LoVo (cell line): ENCODE results near the gene ANKRD52.
"Not testable (repeated sequence)": the region's sequence is repeated elsewhere in the genome, so short reads cannot be mapped to it uniquely, and the experiment has no call there.

Experiments
- DNase-seq: peaks from one replicate; pipeline ENCODE4 v3.0.0-alpha.2; 2016; ENCODE audit warnings: low spot score

ANKRD52 gene

DNA sequence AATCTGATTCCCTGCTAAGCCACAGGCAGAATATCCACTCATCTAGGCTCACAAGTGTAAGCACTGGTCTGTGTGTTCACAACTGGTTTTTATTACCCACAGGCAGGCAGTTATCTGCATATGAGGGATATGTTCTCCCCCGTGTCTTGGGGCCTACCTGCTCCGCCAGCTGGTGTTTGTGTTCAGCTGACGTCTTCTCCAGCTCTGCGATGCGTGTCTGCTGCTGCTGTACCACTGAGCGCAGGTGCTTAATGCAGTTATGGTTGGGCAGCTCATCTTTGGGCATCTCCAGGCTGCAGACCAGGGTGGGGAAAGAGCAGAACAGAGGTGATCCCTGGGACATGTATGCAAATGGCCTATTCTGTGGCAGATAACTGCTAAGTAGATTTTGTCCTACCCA, 50.2 kb downstream of the ANKRD52 start:
- no peak for DNase-seq

DNA sequence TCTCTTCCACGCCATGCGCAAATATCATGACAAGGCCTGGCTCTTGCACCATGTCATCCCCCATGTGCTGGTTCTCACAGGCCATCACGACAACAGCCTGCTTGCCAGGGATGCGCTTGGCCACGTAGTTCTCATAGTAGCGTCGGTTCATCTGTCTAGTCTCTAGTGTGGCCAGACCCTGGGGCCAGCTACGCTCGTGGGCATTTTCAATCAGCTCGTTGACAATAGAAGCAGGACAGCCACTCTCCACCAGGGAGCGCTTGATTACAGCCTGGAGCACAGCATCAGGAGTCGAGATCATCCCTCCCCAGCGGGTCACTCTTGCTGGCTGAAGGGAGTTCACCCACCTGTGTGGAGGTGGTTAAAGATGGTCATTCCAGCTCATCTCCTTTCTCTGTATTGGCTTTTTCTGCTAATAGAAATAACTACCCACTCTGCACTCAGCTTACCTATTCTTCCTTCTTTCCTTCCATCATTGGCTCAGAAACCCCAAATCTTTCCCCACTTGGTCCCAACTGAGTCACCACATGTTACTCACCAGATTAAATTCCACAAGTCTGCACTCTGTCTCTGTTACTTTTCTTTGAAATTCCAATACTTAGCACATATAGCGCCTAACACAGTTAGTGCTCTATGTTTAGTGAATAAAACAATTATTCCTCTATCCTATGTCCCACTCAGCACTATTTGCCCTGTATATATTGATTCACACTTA, 51.6 kb downstream of the ANKRD52 start:
- DNase-seq: no peak

- DNase-seq: no peak
These were observed 52.7 kb downstream of the ANKRD52 start for GRCh38 chr12:56205445-56205844.

DNA sequence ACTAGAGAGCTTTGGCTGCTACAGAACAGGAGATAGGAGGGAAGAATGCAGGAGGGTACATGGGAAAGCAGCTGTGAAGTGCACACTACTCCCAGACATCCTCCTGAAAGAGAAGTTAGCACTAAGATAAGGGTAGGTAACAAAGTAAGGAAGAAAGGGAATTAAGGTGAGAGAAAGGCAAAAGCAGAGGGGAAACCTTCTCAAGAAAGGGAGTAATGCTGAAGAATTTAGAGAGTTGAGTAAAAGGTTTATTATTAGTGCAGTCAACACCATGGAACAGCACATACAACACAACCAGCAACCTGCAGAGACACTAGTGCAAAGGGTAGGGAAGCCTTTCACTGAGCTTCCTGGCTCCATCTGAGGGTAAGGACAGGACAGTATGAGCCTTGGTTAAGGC, 53.9 kb downstream of the ANKRD52 start:
- no peak for DNase-seq

DNA sequence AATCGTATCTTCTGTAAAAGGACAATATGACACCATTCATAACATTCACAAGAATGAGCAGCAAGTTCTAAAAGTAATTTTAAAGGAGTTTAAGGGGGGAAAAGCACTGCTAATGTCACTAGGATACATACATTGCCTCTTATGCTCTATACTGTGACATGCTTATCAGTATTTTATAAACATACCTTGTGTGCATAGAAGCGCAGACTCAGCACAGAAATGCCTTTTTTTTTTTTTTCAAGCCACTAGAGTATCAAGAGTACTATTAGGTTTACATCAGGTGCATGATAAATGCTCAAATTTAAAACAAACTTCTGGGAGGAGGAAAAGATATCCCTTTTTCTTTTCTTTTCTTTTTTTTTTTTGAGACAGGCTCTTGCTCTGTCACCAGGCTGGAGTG, 55.3 kb downstream of the ANKRD52 start:
- DNase-seq: no peak

DNA sequence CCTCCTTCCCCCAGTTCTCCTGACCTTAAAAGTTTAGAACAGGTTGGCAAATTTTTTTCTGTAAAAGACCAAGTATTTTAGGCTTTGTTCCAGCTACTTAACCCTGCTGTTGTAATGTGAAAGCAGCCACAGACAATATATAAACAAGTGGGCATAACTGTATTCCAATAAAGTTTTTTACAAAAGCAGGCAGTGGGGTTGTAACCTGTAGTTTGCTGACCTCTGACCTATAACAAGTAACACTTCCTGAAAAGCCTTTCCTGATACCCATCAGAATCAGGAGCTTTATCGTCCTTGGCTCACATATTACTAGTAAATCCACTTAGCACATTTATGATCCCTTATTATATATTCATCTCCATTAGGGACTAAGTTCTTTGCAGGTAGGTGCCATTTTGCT, 55.8 kb downstream of the ANKRD52 start:
- DNase-seq: no peak

DNA sequence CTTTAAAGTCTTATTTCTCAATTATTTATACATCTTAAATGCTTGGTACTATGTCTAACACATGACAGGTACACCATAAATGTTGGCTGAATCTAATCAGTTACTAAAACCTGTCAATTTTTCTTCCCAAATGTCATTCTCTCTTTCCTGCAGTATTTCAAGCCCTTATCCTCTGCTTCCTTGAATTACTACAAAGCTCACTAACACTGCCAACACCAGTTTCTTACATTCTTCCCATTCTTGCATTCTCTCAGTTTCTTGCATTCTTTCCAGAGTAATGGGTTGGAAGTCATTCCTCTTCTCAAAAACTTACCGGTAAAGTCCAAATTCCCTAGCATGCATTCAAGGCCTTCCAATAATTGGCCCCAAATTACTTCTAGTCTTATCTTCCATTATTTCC, 59.3 kb downstream of the ANKRD52 start:
- DNase-seq: no peak

GRCh38 chr12:56197921-56198635, 60.1 kb downstream of the ANKRD52 start:
- no peak for DNase-seq

- not testable (repeated sequence) for DNase-seq
These were observed 61.2 kb downstream of the ANKRD52 start for GRCh38 chr12:56196818-56197550.

GRCh38 chr12:56193025-56193578, 65.1 kb downstream of the ANKRD52 start:
- peak; percentile 87 for DNase-seq

- DNase-seq: no peak
These were observed 65.6 kb downstream of the ANKRD52 start for GRCh38 chr12:56192582-56192981.

DNA sequence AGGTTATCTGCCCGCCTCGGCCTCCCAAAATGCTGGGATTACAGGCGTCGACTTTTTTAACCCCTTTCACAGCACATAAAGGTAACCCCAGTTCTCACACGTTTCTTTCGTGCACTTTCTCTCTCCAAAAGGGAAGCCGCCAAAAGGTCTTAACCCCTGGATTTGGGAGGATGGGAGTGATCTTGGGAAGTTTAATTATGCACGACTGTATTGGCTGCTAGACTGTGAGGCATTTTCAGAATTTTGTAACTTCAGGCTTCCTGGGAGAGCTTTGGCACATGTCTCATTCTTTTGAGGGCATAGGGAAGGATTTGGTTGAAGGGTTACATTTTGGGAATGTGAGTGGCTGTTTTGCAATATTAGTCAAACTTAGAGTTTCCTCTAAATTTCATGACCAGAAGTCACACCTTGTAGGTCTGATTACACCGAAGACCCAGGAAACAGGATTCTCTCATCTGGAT, 67.5 kb downstream of the ANKRD52 start:
- DNase-seq: no peak

DNA sequence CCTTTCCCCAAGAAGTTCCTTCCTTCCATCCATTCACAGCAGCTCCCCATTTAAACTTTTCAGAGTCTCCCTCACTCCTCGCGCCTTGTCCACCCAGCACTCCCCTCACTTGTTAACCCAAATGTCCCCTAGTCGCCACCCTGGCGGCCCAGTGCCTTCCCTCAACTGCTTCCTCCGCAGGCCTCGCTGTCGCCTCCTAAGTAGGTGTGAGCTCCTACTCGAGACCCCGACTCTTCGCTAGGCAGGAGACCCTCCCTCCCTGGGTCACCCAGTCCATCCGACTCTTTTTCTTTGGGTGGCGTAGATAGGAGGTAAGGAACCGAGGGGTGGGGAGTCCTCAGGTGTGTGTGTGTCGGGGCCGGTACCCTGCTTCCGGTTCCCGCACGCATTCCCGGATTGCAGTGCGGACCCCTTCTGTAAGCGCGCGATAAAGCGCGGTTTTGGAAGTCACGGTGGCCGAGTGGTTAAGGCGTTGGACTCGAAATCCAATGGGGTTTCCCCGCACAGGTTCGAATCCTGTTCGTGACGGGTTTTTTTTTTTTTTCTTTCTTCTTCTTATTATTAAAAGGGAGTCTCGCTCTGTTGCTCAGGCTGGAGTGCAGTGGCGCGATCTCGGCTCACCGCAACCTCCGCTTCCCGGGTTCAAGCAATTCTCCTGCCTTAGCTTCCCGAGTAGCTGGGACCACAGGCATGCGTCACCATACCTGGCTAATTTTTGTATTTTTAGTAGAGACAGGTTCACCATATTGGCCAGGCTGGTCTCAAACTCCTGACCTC, 68.1 kb downstream of the ANKRD52 start:
- peak; percentile 92 for DNase-seq

DNA sequence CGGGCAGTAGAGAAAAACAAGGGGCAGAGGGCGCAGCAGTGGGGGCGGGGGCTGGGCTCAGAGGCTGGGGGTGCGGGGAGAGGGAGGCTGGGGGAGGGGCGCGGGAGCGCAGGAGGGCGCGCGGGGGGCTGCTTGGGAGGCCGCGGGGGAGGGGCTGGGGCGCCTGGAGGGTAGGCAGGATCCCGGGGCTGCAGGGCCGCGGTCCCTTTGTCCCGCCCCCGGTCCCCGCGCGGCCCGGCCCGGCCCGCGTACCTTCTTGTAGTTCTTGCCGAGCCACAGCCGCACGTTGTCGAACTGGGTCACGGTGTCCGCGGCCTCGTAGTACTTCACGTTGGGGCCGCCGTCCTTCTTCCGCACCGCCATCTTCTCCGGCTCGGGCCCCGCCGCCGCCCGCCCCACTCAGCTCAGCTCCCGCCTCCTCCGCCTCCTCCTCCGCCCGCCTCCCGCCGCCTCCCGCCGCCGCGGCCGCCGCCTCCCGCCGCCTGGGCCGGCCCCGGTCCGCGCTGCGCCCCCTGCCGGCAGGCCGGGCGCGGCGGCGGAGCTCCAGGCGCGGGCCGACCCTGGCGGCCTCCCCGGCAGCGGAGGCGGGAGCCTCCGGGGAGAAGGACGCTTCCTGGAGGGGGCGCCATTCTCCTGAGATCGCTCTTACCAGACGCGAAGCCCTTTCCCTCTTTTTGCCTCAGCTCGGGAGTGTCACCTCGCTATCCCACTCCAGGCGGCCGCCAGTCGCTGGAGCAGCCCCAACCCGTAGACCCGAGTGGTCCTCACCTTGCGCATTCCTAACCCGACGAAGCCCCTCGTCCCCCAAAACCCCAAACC, 68.9 kb downstream of the ANKRD52 start, which contains the start of gene SMARCC2:
Gene SMARCC2 (minus strand): TSS at position 385 of the 819 bp plus-strand sequence. CDS start 22 bp downstream, at position 363.
- DNase-seq: peak; percentile 97

DNA sequence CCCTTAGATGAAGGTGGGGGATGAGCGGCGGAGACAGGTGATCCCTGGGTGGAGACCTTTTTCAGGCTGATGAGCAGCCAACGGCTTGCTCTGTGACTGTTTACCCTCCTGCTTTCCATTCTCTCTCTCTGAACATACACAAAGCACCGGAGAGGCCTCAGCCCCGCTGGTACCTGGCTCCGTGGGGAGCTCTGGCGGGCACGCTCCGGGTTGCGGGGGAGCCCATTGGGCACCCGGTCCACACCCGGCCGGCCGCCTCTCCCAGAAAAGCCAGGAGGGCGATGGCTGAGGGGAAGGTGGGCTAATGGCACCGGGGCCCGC, 69.4 kb downstream of the ANKRD52 start:
- no peak for DNase-seq

DNA sequence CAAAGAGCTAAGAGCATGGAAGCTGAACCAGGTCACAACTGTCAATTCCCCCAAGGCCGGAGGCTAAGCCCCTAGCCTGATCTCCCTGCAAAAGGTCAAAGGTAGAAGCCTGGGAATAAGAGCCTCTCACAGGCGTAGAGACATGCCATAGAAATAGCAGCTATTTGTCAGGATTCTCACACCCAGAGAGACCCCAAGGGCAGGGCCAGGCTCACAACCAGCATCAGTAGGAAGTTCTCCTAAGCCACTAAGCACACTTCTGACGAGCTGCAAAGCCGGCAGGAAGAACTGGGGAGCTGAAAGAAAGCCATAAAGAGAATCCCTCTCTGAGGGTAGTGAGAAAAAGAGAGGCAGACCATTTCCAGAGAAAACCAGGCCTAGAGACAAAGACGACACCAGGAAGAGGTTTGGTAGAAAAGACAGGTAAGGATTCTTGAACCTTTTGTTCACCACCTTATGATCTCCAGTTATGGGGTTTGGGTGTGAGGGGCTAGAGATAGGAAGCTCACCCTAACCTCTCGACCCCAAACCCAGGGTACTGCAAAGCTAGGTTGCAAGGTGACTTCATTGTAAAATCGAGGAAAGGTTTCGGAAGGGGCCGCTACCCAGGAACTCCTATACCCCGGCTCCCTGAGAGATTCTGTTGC, 69.9 kb downstream of the ANKRD52 start:
- DNase-seq: no peak
